ENCODE measurements around the gene EP300. TPM values are rescaled to one million over a fixed set of nuclear protein-coding genes. Genes with fewer than 3 reads are reported as not detected.

The EP300 gene
- total and polyA plus RNA-seq, 2 of the 8 experiments (the other 6 are each of a cell fraction or from before 2014, with no cell fraction given), result 39.5 to 109 TPM

DNA sequence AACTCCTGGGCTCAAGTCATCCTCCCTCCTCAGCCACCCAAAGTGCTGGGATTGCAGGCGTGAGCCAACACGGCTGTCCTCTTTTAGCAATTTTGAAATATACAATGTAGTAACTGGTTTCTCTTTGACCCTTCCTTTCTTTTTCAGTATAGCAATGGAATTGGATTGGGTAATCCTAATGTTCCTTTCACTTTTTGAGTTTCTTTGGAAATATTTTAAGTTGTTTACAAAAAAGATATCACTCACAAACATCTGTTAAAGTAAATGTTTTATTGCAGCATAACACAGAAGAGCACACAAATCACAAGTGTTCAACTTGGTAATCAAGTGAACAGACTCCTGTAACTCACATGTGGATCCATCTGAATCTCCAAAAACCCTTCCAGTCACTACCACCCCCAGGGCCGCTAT is 44.6 kb upstream of the EP300 start:
- peaks cover 0 to 6% (median 0%) of the 10 kb centered on the region in 4 experiments; a peak in 1 of 7 replicates for H3K4me1 ChIP-seq (replicated peaks in 1 of 4; ENCODE audit: control insufficient read depth in 3 of 4, insufficient read depth in 4 of 4, low read length in 3 of 4)
- no peak overlapping the region for H2BK20ac ChIP-seq (ENCODE audit: low read length)
- no peaks in the 10 kb centered on the region for H3K23me2 ChIP-seq (ENCODE audit: low read depth, low read length)
- H3K4me3 ChIP-seq (ENCODE audit: extremely low read depth in 1 of 4, insufficient read depth in 2 of 4, low read depth in 3 of 4, low read length in 4 of 4), result no peak overlapping the region
- no peak for FAIRE-seq
- no peak overlapping the region for H3K27ac ChIP-seq (ENCODE audit: low read depth, low read length)
- no peak overlapping the region for H2AK5ac ChIP-seq (ENCODE audit: low read depth, low read length)
- no peak overlapping the region for H2AFZ ChIP-seq (ENCODE audit: low read length)
- H3K36me3 ChIP-seq (ENCODE audit: control insufficient read depth in 2 of 4, insufficient read depth in 4 of 4, low read length in 3 of 4), result no peaks in the 10 kb centered on the region
- no peak overlapping the region for H2BK15ac ChIP-seq (ENCODE audit: low read length)
- no peaks in the 10 kb centered on the region for H3K79me1 ChIP-seq (ENCODE audit: low read depth, low read length)
- no peaks in the 10 kb centered on the region for H3K79me2 ChIP-seq (ENCODE audit: control insufficient read depth in 1 of 2, insufficient read depth in 2 of 2, low read length in 2 of 2)
- no peak overlapping the region for H3K4ac ChIP-seq (replicated peaks; ENCODE audit: insufficient read length, low read depth, low read length)
- no peak for DNase-seq (ENCODE audit: low read depth in 1 of 2, low spot score in 2 of 2)
- H4K8ac ChIP-seq (ENCODE audit: extremely low read depth, insufficient read depth, low read length), result no peak overlapping the region
- no peak overlapping the region for H3K56ac ChIP-seq (replicated peaks; ENCODE audit: insufficient read length, low read depth, low read length)
- POLR2A ChIA-PET (ENCODE audit: partially characterized antibody), result no interaction called here
- no peak overlapping the region for H4K91ac ChIP-seq (replicated peaks; ENCODE audit: insufficient read length, low read length)
- H3K9ac ChIP-seq (replicated peaks in 1 of 4; ENCODE audit: extremely low read depth in 1 of 4, low read depth in 3 of 4, low read length in 3 of 4), result no peak overlapping the region
- CTCF ChIA-PET (ENCODE audit: partially characterized antibody), result interaction anchor here (0.7 to 1.3 kb wide), 3 partner anchors 10 to 126 kb away, joined by 3 read pairs; no protein-coding TSS in a partner anchor
- no peak overlapping the region for H2BK120ac ChIP-seq (replicated peaks; ENCODE audit: low read depth, low read length)
- no peak overlapping the region for H4K5ac ChIP-seq (ENCODE audit: insufficient read length, low read depth, low read length)
- H3K9me3 ChIP-seq (ENCODE audit: insufficient read depth in 2 of 2, low read depth in 1 of 2, low read length in 1 of 2), result no peaks in the 10 kb centered on the region
- no peak overlapping the region for H3K18ac ChIP-seq (ENCODE audit: extremely low read depth, low read length)
- no peaks in the 10 kb centered on the region for H3K27me3 ChIP-seq (replicated peaks in 1 of 4; ENCODE audit: control insufficient read depth in 3 of 4, extremely low read depth in 1 of 4, insufficient read depth in 3 of 4, low read length in 3 of 4)
- TF ChIP-seq TAF7 (optimal IDR thresholded peaks at IDR 0.05; ENCODE audit: borderline replicate concordance, low read depth, low read length), result no peak
- TF ChIP-seq ASH2L (IDR thresholded peaks at IDR 0.05; ENCODE audit: low read length), result no peak
- TF ChIP-seq HDAC2 (IDR thresholded peaks at IDR 0.05; ENCODE audit: borderline replicate concordance in 1 of 2, low read depth in 2 of 2, low read length in 2 of 2), result no peak
- no peak for TF ChIP-seq BACH1 (IDR thresholded peaks at IDR 0.05; ENCODE audit: low read length)
- no peak for TF ChIP-seq KDM4A (IDR thresholded peaks at IDR 0.05; ENCODE audit: low read depth, low read length, severe bottlenecking)
- TF ChIP-seq YY1 (IDR thresholded peaks at IDR 0.05; ENCODE audit: low read depth, low read length), result no peak
- H3K14ac ChIP-seq (ENCODE audit: insufficient read length), result no peak overlapping the region
- no peaks in the 10 kb centered on the region for H4K20me1 ChIP-seq (replicated peaks in 1 of 2; ENCODE audit: control insufficient read depth in 1 of 2, insufficient read depth in 2 of 2, low read length in 2 of 2)
- H3K23ac ChIP-seq (ENCODE audit: insufficient read length), result no peak overlapping the region
- H2BK12ac ChIP-seq (ENCODE audit: low read depth, low read length), result no peak overlapping the region
- WGBS, 2 experiments (ENCODE audit: extremely low coverage in 1 of 2, insufficient coverage in 1 of 2, insufficient read length in 1 of 2, insufficient replicate concordance in 2 of 2, low coverage in 1 of 2, low lambda C conversion rate in 2 of 2, missing lambda C conversion rate in 1 of 2), result 83% methylated on average over 3 of the region's 3 CpGs; no CpG with 5 or more reads in 1 of the 2 experiments
- H3K4me2 ChIP-seq (ENCODE audit: insufficient read depth in 1 of 2, low read depth in 2 of 2, low read length in 2 of 2), result no peak overlapping the region
- H2BK5ac ChIP-seq (ENCODE audit: low read depth, low read length), result no peak overlapping the region
